HL-60 (cell line): ENCODE results near the gene SLC34A1.
A peak's percentile ranks its signal among the peaks of the same experiment; 100 is the strongest.

Source experiments
- DNase-seq, 2 experiments: peaks; one replicate each; pipeline ENCODE4 v3.0.0-alpha.2; 2010 to 2020; ENCODE audit warnings: low read depth in 1 of 2, low spot score in 1 of 2
- H3K27ac ChIP-seq: fragments of 250-450 bp; sonication (Bioruptor Pico); replicated peaks from 2 replicates; pipeline ENCODE4 v1.5.1; 2020; ENCODE audit warnings: mild to moderate bottlenecking, moderate library complexity
- H3K27me3 ChIP-seq: fragments of 250-450 bp; sonication (Bioruptor Pico); 2 replicates; pipeline ENCODE4 v1.5.1; 2021; ENCODE audit warnings: mild to moderate bottlenecking, moderate library complexity; ENCODE audit not compliant: insufficient read depth, poor library complexity, severe bottlenecking
- H3K4me3 ChIP-seq: replicated peaks from 2 replicates; pipeline ENCODE4 v1.5.1; 2011; ENCODE audit warnings: mild to moderate bottlenecking, control low read depth, low read length; ENCODE audit not compliant: insufficient read depth
- CTCF ChIP-seq: IDR thresholded peaks from one replicate; pipeline ENCODE4 v1.5.1; 2011; ENCODE audit warnings: low read length, control low read depth, inconsistent platforms; ENCODE audit not compliant: insufficient read depth
- GABPA ChIP-seq: IDR thresholded peaks from 2 replicates; pipeline ENCODE4 v1.6.1; 2012; ENCODE audit warnings: low read depth
- POLR2AphosphoS5 ChIP-seq: IDR thresholded peaks from 2 replicates; pipeline ENCODE4 v1.6.1; 2012; ENCODE audit warnings: low read depth
- REST ChIP-seq: IDR thresholded peaks from 2 replicates; pipeline ENCODE4 v1.6.1; 2012; ENCODE audit warnings: low read depth; ENCODE audit not compliant: insufficient replicate concordance
- SPI1 ChIP-seq: IDR thresholded peaks from 2 replicates; pipeline ENCODE4 v1.6.1; 2012; ENCODE audit warnings: low read depth, mild to moderate bottlenecking, borderline replicate concordance

Gene SLC34A1

GRCh38 chr5:177392765-177393164 is 8.5 kb downstream of the SLC34A1 start:
- no peak for TF ChIP-seq CTCF
- no peak for TF ChIP-seq GABPA
- no peak for TF ChIP-seq REST
- TF ChIP-seq POLR2AphosphoS5: no peak
- no peak for TF ChIP-seq SPI1
- Histone ChIP-seq H3K27ac (no peak overlapping the region), H3K27me3 (no peaks in the 10 kb centered on the region), H3K4me3 (no peak overlapping the region)
- peak in 1 of 2 experiments; percentile 53 for DNase-seq

GRCh38 chr5:177393206-177393765 is 9.1 kb downstream of the SLC34A1 start:
- Histone ChIP-seq H3K27ac (no peak overlapping the region), H3K4me3 (no peak overlapping the region), H3K27me3 (no peaks in the 10 kb centered on the region)
- peak in 1 of 2 experiments; percentile 66 for DNase-seq
- no peak for TF ChIP-seq REST
- TF ChIP-seq SPI1: peak; percentile 66; the same call in 1 of the 2 replicates

- Histone ChIP-seq H3K27me3 (no peaks in the 10 kb centered on the region), H3K4me3 (no peak overlapping the region), H3K27ac (no peak overlapping the region)
- TF ChIP-seq GABPA (no peak), CTCF (no peak), REST (no peak), POLR2AphosphoS5 (no peak), SPI1 (no peak)
- DNase-seq: no peak
Measured at GRCh38 chr5:177393990-177394389, 9.8 kb downstream of the SLC34A1 start.
